ENCODE measurements around the gene LMO7. TPM values are rescaled to one million over a fixed set of nuclear protein-coding genes. Genes with fewer than 3 reads are reported as not detected.
"Not testable (repeated sequence)": the region's sequence is repeated elsewhere in the genome, so short reads cannot be mapped to it uniquely, and the experiment has no call there.

LMO7 gene
- total RNA-seq, 1 experiment from 2014 or later, result 9.3 TPM

DNA sequence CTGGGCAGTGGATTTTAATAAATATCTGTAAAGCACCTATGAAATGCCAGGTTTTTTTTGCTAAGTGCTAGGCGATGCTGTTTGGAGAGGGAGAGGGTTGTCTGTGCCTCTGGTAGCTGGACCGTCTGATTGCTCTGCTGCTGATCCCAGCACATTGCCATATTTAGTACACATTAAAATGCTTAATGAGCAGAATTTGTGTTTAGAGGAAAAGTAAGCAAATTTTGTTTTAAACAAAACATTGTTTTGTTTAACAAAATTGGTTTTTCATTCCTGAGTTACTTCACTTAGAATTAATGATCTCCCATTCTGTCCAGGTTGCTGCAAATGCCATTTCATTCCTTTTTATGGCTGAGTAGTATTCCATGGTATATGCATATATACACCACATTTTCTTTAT is 85.2 kb downstream of the LMO7 start:
- DNase-seq (ENCODE audit: low read depth), result no peak
- in situ Hi-C loops (cut with HindIII; ENCODE audit: low pct_unique_long_range_greater_than_20kb, low sequenced_read_pairs), result no loop called here

DNA sequence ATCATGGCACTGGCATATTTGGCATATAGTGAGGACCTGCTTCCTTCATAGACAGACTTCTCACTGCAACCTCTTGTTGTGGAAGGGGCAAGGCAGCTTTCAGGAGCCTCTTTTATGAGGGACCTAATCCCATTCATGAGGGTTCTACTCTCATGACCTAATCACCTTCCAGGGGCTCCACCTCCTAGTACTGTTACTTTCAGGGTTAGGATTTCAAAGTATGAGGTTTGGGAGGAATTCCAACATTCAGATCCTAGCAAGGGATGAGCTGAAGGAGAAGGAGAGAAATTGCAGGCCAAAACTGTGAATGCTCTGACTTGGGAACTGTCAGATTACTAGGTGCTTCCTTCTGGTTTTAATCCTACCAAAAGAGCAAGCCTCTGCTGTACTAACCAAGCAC is 87.8 kb downstream of the LMO7 start:
- DNase-seq (ENCODE audit: low read depth), result no peak
- in situ Hi-C loops (cut with HindIII; ENCODE audit: low pct_unique_long_range_greater_than_20kb, low sequenced_read_pairs), result no loop called here

DNA sequence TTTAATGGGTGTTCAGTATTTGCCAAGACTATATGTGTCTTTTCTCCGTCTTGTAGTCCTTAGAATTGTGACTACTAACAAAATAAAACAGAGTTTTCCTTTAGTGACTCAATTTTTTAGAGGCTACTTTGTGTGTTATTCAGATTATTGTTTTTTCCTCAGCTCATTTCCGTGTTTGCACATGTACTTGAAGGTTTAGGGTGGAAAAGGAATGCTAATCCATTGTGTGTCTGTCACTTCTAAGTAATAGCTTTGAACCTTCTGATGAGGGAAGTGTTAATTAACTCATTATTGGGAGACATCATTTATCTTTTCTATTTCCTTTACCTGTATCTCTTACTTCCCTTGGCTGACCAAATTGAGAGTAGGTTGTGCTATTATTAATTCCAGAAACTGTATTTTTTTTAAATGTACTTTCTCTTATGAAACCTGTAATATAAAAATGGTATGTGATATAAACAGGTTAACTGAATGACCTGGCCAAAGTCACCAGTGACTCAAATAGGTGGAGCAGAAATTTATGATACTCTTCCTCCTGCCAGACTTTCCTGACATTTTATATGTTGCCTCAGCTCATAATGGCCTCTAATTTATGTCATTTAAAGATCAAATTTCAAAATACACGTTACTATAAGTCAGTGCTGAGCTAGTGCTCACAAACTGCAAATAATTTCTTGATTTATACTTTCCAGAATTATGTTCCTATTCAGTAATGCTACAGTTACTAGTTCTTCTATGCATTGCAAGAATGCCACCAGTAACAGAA is 88.8 kb downstream of the LMO7 start:
- peak; percentile 27 for DNase-seq (ENCODE audit: low read depth)

DNA sequence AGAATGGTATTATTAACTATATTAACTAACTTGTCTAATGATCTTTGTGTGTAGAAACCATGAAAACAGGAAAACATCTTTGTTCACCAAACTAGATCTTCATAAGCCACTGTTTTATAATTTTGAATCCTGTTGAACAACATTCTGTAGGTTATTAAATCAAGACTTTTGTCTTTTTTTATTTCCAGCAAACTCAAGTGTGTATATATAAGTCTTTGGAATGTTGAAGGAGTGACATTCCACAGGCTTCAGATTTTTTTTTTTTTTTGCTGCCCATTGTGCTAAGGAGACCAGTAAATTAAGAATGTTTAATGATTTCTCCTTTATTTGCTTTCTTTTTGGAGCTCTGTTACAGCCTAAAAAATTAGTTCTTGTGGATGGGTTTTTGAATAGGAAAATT is 89.6 kb downstream of the LMO7 start:
- DNase-seq (ENCODE audit: low read depth), result no peak
- in situ Hi-C loops (cut with HindIII; ENCODE audit: low pct_unique_long_range_greater_than_20kb, low sequenced_read_pairs), result no loop called here

More for the DNA sequence above, 88.8 kb downstream of the LMO7 start:
- in situ Hi-C loops (cut with HindIII; ENCODE audit: low pct_unique_long_range_greater_than_20kb, low sequenced_read_pairs), result no loop called here

DNA sequence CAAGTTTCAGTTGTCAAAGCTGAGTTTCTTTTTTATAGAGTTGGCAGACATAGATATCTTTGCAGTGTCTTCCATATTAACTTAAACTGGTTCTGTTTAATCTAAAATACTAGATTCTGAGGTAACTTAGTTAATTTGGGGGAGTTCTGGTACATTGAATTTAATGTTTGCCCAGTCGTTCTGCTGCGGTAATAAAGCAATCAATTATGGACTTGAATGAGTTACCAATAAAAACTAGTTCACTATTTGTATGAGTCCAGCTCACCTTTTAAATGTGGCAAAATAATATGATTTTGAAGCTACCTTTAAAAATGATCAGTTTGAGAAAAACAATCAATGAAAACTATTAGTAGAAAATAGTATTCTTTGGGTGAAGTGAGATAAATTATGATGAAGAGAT is 90.2 kb downstream of the LMO7 start:
- DNase-seq (ENCODE audit: low read depth), result no peak
- in situ Hi-C loops (cut with HindIII; ENCODE audit: low pct_unique_long_range_greater_than_20kb, low sequenced_read_pairs), result no loop called here

DNA sequence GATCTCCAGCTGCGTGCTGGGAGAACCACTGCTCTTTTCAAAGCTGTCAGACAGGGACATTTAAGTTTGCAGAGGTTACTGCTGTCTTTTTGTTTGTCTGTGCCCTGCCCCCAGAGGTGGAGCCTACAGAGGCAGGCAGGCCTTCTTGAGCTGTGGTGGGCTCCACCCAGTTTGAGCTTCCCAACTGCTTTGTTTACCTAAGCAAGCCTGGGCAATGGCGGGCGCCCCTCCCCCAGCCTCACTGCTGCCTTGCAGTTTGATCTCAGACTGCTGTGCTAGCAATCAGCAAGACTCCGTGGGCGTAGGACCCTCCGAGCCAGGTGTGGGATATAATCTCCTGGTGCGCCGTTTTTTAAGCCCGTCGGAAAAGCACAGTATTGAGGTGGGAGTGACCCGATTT is 97.0 kb downstream of the LMO7 start:
- DNase-seq (ENCODE audit: low read depth); in situ Hi-C loops (cut with HindIII; ENCODE audit: low pct_unique_long_range_greater_than_20kb, low sequenced_read_pairs): not testable (repeated sequence)

DNA sequence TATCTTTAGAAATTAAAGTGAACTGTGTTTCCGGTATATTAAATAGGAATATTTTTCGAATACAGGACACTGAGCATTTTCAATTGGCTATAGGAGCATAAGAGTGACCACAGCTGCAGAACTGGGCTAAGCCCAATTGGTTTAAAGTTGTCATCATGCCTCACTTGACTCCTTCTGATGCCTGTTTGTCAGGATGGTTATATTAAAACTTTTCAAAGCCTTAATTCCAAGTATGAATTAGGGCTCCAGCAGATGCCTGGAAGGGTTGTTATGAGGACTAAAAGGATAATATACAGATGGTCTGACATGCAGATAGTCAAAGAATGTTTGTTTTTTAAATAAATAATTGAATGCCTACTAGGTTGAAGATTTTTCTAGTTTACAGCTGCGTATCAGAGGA is 100.0 kb downstream of the LMO7 start:
- in situ Hi-C loops (cut with HindIII; ENCODE audit: low pct_unique_long_range_greater_than_20kb, low sequenced_read_pairs), result no loop called here
- DNase-seq (ENCODE audit: low read depth), result no peak

DNA sequence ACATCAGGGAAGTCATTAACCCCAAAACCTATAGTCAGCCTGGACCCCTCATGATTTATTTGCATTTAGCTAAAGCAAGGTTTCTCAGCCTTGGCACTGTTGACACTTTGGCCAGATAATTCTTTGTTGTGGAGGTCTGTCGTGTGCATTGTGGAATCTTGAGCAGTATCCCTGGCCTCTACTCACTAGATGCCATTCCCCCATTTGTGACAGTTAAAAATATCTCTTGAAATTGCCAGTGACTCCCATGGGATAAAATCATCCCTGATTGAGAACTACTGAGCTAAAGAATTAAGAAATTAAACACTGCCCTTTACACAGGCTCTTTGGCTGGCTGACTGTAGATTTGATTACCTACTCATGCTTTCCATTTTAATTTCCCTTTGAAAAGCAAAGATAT is 102.7 kb downstream of the LMO7 start:
- in situ Hi-C loops (cut with HindIII; ENCODE audit: low pct_unique_long_range_greater_than_20kb, low sequenced_read_pairs), result no loop called here
- DNase-seq (ENCODE audit: low read depth), result no peak

DNA sequence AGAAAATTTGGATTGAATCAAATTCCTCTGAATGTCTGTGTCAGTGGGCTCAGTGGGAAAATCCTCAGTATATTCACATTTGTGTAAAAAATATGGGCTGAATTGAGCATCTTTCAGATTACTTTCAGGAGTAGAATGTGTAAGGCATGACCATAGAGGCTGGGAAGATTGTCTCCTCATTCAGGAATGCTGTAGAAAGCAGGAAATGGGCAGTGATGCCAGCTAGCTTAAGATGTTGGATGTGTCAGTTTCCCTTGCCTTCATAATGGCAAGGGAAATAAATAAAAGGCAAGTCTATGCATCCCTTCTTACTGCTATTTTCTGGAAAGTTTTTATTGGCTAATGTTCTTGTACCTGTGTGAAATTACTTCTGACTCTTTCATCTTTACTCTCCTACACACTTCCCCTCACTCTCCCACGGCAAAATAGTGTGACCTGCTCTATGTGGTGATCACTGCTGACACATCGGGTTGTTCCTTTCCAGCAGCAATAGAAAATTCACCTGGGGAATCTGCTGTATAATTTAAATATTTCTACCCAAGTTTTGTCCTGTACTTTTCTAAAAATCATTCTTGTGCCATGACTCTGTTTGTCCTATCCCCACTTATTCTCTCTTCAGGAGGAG is 103.2 kb downstream of the LMO7 start:
- in situ Hi-C loops (cut with HindIII; ENCODE audit: low pct_unique_long_range_greater_than_20kb, low sequenced_read_pairs), result no loop called here
- no peak for DNase-seq (ENCODE audit: low read depth)

DNA sequence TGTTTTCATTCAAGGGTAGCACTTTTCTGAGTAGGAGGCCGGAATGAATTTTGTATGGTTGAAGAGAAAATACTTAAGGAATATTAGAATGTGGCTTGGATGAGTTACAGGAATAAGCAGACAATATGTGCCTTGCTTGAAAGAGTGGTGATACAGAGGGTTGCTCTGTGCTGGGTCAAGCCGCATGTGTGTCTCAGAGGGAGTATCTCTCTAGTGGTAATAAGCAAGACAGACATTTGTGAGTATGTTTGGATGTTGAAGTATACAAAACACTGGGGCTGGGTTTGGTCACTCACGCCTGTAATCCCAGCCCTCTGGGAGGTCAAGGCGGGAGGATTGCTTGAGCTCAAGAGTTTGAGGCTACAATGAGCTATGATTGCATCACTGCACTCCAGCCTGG is 103.9 kb downstream of the LMO7 start:
- DNase-seq (ENCODE audit: low read depth), result no peak
- in situ Hi-C loops (cut with HindIII; ENCODE audit: low pct_unique_long_range_greater_than_20kb, low sequenced_read_pairs), result no loop called here

DNA sequence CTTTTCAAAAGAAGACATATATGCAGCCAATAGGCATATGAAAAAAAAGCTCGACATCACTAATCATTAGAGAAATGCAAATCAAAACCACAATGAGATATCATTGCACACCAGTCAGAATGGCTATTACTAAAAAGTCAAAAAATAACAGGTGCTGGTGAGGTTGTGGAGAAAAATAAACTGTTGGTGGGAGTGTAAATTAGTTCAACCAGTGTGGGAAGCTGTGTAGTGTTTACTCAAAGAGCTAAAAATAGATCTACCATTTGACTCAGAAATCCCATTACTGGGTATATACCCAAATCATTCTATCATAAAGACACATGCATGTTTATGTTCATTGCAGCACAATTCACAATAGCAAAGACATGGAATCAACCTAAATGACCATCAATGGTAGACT is 106.9 kb downstream of the LMO7 start:
- DNase-seq (ENCODE audit: low read depth); in situ Hi-C loops (cut with HindIII; ENCODE audit: low pct_unique_long_range_greater_than_20kb, low sequenced_read_pairs): not testable (repeated sequence)

DNA sequence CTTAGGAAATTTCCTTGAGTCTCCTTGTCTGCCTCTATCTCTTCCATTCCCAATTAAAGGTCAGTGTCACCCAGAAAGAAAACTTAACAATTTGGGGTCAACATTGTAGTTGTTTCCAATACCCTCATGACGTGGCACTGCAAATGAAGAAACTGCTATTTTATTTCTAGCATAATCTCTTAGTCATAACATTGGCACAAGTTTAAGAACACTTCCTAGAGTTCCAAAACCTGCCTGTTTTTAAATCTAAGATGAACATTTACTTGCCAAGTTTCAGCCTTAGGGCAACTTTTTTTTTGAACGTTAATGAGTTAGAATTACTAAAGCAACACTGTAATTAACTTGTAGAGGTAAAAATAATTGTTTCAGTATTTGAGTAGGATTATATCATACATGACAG is 108.0 kb downstream of the LMO7 start:
- no peak for DNase-seq (ENCODE audit: low read depth)
- in situ Hi-C loops (cut with HindIII; ENCODE audit: low pct_unique_long_range_greater_than_20kb, low sequenced_read_pairs), result no loop called here

DNA sequence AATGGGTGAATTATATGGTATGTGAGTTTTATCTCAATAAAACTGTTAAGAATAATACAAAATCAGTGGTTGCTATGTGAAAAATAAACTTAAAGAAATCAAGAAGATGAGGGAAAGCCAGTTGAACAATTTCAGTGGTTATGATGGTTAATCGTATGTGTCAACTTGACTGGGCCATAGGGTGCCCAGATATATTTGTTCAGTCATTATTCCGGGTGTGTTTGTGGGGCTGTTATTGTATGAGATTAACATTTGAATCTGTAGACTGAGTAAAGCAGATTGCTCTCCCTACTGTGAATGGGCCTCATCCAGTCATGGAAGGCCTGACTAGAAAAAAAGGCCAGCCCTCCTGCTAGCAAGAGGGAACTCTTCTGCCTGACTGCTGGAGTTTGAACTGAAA is 109.3 kb downstream of the LMO7 start:
- no peak for DNase-seq (ENCODE audit: low read depth)
- in situ Hi-C loops (cut with HindIII; ENCODE audit: low pct_unique_long_range_greater_than_20kb, low sequenced_read_pairs), result no loop called here

DNA sequence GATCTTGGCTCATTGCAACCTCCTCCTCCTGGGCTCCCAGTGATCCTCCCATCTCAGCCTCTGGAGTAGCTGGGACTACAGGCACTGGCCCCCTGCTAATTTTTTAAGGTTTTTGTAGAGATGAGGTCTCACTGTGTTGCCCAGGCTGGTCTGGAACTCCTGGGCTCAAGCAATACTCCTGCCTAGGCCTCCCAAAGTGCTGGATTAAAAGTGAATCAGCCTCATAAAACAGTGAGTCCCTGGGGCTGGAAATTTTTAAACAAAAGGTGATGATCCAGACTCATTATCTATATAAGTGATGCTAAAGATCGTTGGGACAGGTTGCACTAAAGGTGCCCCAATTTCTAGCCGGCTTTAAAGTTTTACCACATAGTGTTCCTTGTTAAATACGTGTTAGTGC is 112.7 kb downstream of the LMO7 start:
- in situ Hi-C loops (cut with HindIII; ENCODE audit: low pct_unique_long_range_greater_than_20kb, low sequenced_read_pairs), result no loop called here
- DNase-seq (ENCODE audit: low read depth), result no peak

DNA sequence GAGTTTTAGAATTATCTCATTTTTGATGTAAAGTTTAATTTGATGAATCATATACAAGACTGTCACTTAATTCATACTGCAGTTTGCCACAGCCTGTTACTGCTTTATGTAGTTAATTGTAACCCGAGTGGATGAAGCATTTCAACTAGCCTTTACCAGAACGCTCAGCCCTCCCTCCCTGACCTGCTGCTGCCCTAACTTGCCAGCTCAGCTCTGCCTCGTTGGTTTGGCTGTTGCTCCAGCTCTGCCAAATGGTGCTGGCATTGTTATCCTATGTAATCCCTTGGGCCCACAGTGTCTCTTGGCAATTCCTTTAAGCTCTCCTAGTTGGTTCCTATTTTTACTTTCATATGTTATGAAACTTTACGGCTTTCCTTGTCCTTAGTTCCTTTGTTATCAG is 113.3 kb downstream of the LMO7 start:
- in situ Hi-C loops (cut with HindIII; ENCODE audit: low pct_unique_long_range_greater_than_20kb, low sequenced_read_pairs), result no loop called here
- DNase-seq (ENCODE audit: low read depth), result no peak

DNA sequence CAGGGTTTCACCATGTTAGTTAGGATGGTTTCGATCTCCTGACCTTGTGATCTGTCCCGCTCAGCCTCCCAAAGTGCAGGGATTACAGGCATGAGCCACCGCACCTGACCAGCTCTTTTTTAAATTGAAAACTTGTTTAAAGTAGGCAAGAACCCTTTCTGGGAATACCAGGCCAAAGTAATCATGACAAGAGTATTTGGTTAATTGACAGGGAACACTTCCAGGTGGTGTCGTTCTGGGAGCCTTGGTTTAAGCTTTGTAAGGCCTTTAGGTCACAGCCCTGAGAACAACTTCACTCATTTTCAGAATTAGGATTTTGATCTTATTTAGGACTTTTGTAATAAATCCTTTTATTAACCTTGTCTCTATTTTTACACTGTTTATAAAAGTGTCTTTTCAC is 115.2 kb downstream of the LMO7 start:
- in situ Hi-C loops (cut with HindIII; ENCODE audit: low pct_unique_long_range_greater_than_20kb, low sequenced_read_pairs), result no loop called here
- DNase-seq (ENCODE audit: low read depth), result no peak

DNA sequence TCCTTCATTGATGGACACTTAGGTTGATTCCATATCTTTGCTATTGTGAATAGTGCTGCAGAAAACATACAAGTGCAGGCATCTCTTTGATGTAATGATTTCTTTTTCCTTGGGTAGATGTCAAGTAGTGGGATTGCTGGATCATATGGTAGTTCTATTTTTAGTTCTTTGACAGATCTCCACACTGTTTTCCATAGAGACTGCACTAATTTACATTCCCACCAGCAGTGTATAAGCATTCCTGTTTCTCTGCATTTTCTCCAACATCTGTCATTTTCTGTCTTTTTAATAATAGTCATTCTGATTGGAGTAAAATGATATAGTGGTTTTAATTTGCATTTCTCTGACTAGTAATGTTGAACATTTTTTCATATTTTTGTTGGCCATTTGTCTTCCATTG is 116.7 kb downstream of the LMO7 start:
- no peak for DNase-seq (ENCODE audit: low read depth)
- in situ Hi-C loops (cut with HindIII; ENCODE audit: low pct_unique_long_range_greater_than_20kb, low sequenced_read_pairs), result no loop called here

DNA sequence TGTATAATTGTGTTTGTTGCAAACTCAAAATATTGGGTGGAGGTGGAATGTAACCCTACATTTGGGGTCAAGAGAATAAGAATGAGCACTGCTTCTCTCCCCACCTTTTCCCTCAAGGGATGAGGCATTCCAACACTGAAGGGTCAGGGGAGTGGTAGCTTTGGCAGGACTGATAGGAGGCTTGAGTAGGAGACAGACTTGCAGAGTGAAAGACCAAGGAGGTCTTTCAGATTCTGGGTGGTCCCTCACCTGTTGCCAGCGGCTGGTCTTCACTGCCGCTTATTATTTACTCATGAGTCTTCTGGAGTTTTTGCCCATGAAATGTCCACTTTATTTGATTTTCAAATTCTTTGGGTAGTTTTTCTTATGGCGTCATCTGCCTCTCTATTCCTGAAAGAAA is 118.8 kb downstream of the LMO7 start:
- in situ Hi-C loops (cut with HindIII; ENCODE audit: low pct_unique_long_range_greater_than_20kb, low sequenced_read_pairs), result no loop called here

DNA sequence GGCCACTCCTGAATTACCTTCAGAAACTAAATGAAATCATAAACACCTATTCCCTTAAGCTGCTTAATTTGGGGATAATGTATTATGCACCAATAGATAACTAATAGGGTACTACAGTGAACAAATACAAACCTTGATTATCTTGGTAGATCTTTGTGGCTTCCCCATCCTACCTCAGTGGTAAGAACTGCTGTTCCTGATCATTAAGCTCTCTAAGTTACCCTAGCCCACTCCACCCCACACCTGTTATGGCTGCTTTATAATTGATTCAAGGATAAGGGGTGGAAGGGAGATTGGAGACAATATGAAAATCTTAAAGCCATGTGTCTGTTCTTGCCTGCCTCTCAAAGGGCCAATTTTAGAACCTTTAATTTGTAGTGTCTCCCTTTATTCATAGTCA is 121.2 kb downstream of the LMO7 start:
- DNase-seq (ENCODE audit: low read depth), result no peak

More for the DNA sequence above, 118.8 kb downstream of the LMO7 start:
- no peak for DNase-seq (ENCODE audit: low read depth)

DNA sequence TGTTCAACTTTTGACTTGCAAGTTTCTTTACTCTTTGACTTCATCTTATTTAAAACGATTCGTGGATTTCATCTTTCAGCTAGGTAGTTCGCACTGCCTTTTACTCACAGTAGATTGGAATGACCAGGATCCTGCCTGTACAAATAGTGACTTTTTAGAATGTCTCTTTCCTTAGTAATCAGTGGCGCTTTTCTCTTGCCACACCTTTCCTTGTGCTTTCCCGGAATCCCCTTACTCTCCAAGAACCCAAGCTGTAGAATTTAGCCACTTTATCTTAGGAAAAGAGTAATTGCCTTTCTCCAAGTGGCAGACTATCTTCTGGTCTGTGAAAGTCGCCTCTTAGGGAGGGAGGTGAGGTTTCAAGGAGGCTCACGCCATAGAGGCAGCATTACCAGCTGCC is 123.4 kb downstream of the LMO7 start:
- DNase-seq (ENCODE audit: low read depth), result no peak
- in situ Hi-C loops (cut with HindIII; ENCODE audit: low pct_unique_long_range_greater_than_20kb, low sequenced_read_pairs), result no loop called here

More for the DNA sequence above, 121.2 kb downstream of the LMO7 start:
- in situ Hi-C loops (cut with HindIII; ENCODE audit: low pct_unique_long_range_greater_than_20kb, low sequenced_read_pairs), result no loop called here
